HCT116 (cell line): ENCODE data around the gene AQP9.

Experiments used
- CEBPB ChIP-seq: IDR thresholded peaks from 2 replicates; pipeline ENCODE4 v1.6.1; 2012; ENCODE audit warnings: low read depth
- CTCF ChIP-seq, 3 experiments: fragments of 200-600 bp in 1 of 3; sonication (generic) in 1 of 3; IDR thresholded peaks in 2 of 3; conservative IDR thresholded peaks in 1 of 3; 2 replicates each; pipeline ENCODE4 v1.5.1; 2012 to 2017; ENCODE audit warnings: low read depth in 2 of 3, low read length in 2 of 3, antibody characterized with exemption in 1 of 3, borderline replicate concordance in 1 of 3, control low read depth in 1 of 3, mild to moderate bottlenecking in 1 of 3, mixed read lengths in 1 of 3, mixed run types in 1 of 3, moderate library complexity in 1 of 3; ENCODE audit not compliant: insufficient read depth in 1 of 3
- EGR1 ChIP-seq: IDR thresholded peaks from 2 replicates; pipeline ENCODE4 v1.6.1; 2012; ENCODE audit warnings: low read depth
- EZH2 ChIP-seq: fragments of 200-600 bp; sonication (generic); IDR thresholded peaks from 2 replicates; pipeline ENCODE4 v1.6.1; 2017; ENCODE audit warnings: antibody characterized with exemption, mixed run types
- JUND ChIP-seq: IDR thresholded peaks from 2 replicates; pipeline ENCODE4 v1.6.1; 2012
- POLR2A ChIP-seq: IDR thresholded peaks from 2 replicates; pipeline ENCODE4 v1.7.0; 2011; ENCODE audit warnings: borderline replicate concordance; ENCODE audit not compliant: insufficient read depth, insufficient read length; ENCODE audit errors: extremely low read depth
- POLR2AphosphoS5 ChIP-seq: IDR thresholded peaks from 2 replicates; pipeline ENCODE4 v1.6.1; 2011; ENCODE audit warnings: mild to moderate bottlenecking, low read depth, low read length, moderate library complexity
- SIN3A ChIP-seq: IDR thresholded peaks from 2 replicates; pipeline ENCODE4 v1.6.1; 2012; ENCODE audit warnings: low read depth
- SRF ChIP-seq: IDR thresholded peaks from 2 replicates; pipeline ENCODE4 v1.6.1; 2012; ENCODE audit warnings: low read depth
- TCF7L2 ChIP-seq: IDR thresholded peaks from 2 replicates; pipeline ENCODE4 v1.7.0; 2011; ENCODE audit warnings: borderline replicate concordance, inconsistent platforms; ENCODE audit not compliant: insufficient read depth, insufficient read length; ENCODE audit errors: extremely low read depth
- YY1 ChIP-seq: IDR thresholded peaks from 2 replicates; pipeline ENCODE4 v1.6.1; 2011; ENCODE audit warnings: low read length, low read depth, moderate library complexity, mild to moderate bottlenecking; ENCODE audit not compliant: insufficient replicate concordance; ENCODE audit errors: extremely low read depth
- ZBTB33 ChIP-seq: IDR thresholded peaks from 2 replicates; pipeline ENCODE4 v1.6.1; 2011; ENCODE audit warnings: mild to moderate bottlenecking, low read length, moderate library complexity; ENCODE audit not compliant: insufficient replicate concordance; ENCODE audit errors: extremely low read depth

- TF ChIP-seq CTCF (IDR thresholded peaks at IDR 0.05 in 2 of 3, conservative IDR thresholded peaks at IDR 0.05 in 1 of 3; ENCODE audit: borderline replicate concordance in 1 of 3, insufficient read depth in 1 of 3, low read depth in 2 of 3, low read length in 2 of 3), result no peak
- TF ChIP-seq YY1, result no peak
- no peak for TF ChIP-seq ZBTB33
- no peak for TF ChIP-seq JUND
- TF ChIP-seq POLR2A, result no peak
- TF ChIP-seq EGR1, result no peak
- no peak for TF ChIP-seq CEBPB
- TF ChIP-seq POLR2AphosphoS5, result no peak
- no peak for TF ChIP-seq SIN3A
- TF ChIP-seq EZH2, result no peak
- TF ChIP-seq TCF7L2, result no peak
- TF ChIP-seq SRF, result no peak
Observed at GRCh38 chr15:58139276-58139988, 1.3 kb downstream of the AQP9 start.
